Lung (tissue), 12 donors: ENCODE results near the gene CFB. TPM values are rescaled to one million over a fixed set of nuclear protein-coding genes. Genes with fewer than 3 reads are reported as not detected.

Experiments
- ATAC-seq: fragments of 200-7000 bp; cut with Tn5 transposase; one replicate; pipeline ENCODE4 v1.9.1; 2020; ENCODE audit warnings: moderate number of reproducible peaks; ENCODE audit not compliant: insufficient read depth, low FRiP score
- DNase-seq, 3 donors: peaks; one replicate each; pipeline ENCODE4 v3.0.0-alpha.2; 2013 to 2017
- H3K27ac ChIP-seq, 2 donors: one replicate each; pipeline ENCODE4 v1.5.1; 2013; ENCODE audit warnings: mild to moderate bottlenecking in 2 of 2, moderate library complexity in 2 of 2, control low read depth in 1 of 2, inconsistent platforms in 1 of 2, low read depth in 1 of 2, low read length in 1 of 2
- H3K27me3 ChIP-seq, 3 donors: one replicate each; pipeline ENCODE4 v1.5.1; 2013; ENCODE audit warnings: low read length in 2 of 3; ENCODE audit not compliant: control insufficient read depth in 3 of 3, insufficient read depth in 3 of 3
- H3K36me3 ChIP-seq, 4 donors: one replicate each; pipeline ENCODE4 v1.5.1; 2013; ENCODE audit warnings: low read length in 4 of 4, mild to moderate bottlenecking in 1 of 4, moderate library complexity in 1 of 4; ENCODE audit not compliant: control insufficient read depth in 4 of 4, insufficient read depth in 4 of 4
- H3K4me1 ChIP-seq, 5 donors: one replicate each; pipeline ENCODE4 v1.5.1; 2013; ENCODE audit warnings: low read length in 5 of 5, mild to moderate bottlenecking in 2 of 5, moderate library complexity in 1 of 5; ENCODE audit not compliant: control insufficient read depth in 5 of 5, insufficient read depth in 5 of 5
- H3K4me3 ChIP-seq: one replicate; pipeline ENCODE4 v1.5.1; 2013; ENCODE audit warnings: mild to moderate bottlenecking, control low read depth, moderate library complexity
- H3K9ac ChIP-seq, 2 donors: one replicate each; pipeline ENCODE4 v1.5.1; 2013; ENCODE audit warnings: low read length in 2 of 2, control low read depth in 1 of 2; ENCODE audit not compliant: insufficient read depth in 1 of 2
- H3K9me3 ChIP-seq, 4 donors: one replicate each; pipeline ENCODE4 v1.5.1; 2013; ENCODE audit warnings: low read length in 3 of 4, mild to moderate bottlenecking in 1 of 4, moderate library complexity in 1 of 4; ENCODE audit not compliant: control insufficient read depth in 4 of 4, insufficient read depth in 3 of 4
- WGBS, 2 donors: extraction: QIAGEN DNeasy Blood & Tissue Kit; methylation state at CpG; one replicate each; pipeline ENCODE4 v1.1.7; 2013; 5-methylcytosine and 5-hydroxymethylcytosine counted together
- polyA plus RNA-seq, 2 donors: library from polyadenylated mRNA; stranded (reverse); fragments of 200-250 nt; gene quantifications; one replicate each; pipeline ENCODE4 v1.2.1, GENCODE V29; 2013
- total RNA-seq, 2 donors: library from RNA; depleted of rRNA in 1 of 2; stranded (reverse); fragments of >200 nt in 1 of 2; gene quantifications; one replicate each; pipeline ENCODE4 v1.2.1, GENCODE V29; 2014 to 2021
- TF ChIP-seq, protein P1 (sequence below): IDR thresholded peaks from 2 replicates; pipeline ENCODE4 v1.5.1; 2012; ENCODE audit warnings: mild to moderate bottlenecking; ENCODE audit errors: control extremely low read depth, extremely low read depth
- donor health status: control.
- donor health status: control.
- donor health status: Bipolar disorder and iron deficiency.
- donor health status: healthy.
- donor health status: DM: yes; HTN: yes; CAD: no.

CFB gene
- total and polyA plus RNA-seq, 4 donors = 173 to 297 (median 234) TPM

- Histone ChIP-seq H3K27ac (no peak overlapping the region), H3K27me3 (no peaks in the 10 kb centered on the region), H3K4me1 (peaks cover 0 to 3% (median 0%) of the 10 kb centered on the region in 5 donors), H3K36me3 (peaks cover 15 to 83% (median 28%) of the 10 kb centered on the region in 4 donors), H3K4me3 (no peak overlapping the region), H3K9ac (no peak overlapping the region), H3K9me3 (no peaks in the 10 kb centered on the region)
- no peak for ATAC-seq
- TF ChIP-seq, protein P1, sequence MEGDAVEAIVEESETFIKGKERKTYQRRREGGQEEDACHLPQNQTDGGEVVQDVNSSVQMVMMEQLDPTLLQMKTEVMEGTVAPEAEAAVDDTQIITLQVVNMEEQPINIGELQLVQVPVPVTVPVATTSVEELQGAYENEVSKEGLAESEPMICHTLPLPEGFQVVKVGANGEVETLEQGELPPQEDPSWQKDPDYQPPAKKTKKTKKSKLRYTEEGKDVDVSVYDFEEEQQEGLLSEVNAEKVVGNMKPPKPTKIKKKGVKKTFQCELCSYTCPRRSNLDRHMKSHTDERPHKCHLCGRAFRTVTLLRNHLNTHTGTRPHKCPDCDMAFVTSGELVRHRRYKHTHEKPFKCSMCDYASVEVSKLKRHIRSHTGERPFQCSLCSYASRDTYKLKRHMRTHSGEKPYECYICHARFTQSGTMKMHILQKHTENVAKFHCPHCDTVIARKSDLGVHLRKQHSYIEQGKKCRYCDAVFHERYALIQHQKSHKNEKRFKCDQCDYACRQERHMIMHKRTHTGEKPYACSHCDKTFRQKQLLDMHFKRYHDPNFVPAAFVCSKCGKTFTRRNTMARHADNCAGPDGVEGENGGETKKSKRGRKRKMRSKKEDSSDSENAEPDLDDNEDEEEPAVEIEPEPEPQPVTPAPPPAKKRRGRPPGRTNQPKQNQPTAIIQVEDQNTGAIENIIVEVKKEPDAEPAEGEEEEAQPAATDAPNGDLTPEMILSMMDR = no peak
- DNase-seq = no peak
- 91 to 95% methylated on average over 13 of the region's 13 CpGs for WGBS, 2 donors
These were observed 19.8 kb downstream of the CFB start for GRCh38 chr6:31965700-31966099.

DNA sequence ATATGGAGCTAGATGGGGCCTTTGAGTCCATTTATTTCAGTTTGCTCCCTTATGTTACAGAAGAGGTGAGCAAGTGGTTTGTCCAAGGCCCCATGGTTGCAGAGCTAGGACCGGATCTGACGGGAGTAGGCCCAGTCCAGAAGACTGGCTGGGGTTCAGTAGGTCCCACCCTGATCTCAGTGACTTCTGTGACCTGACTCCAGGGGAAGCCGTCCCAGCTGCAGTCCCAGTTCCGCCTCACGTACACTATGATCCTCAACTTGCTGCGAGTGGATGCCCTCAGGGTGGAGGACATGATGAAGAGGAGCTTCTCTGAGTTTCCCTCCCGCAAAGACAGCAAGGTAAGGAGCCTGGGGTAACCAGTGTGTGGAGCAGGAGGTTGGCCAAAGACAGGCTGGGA, 20.6 kb downstream of the CFB start:
- TF ChIP-seq, protein P1 = no peak
- DNase-seq (no peak), ATAC-seq (no peak)
- H3K4me1 ChIP-seq = peaks cover 0 to 12% (median 5%) of the 10 kb centered on the region in 5 donors
- 94 to 98% methylated on average over 7 of the region's 7 CpGs for WGBS, 2 donors
- peaks cover 15 to 75% (median 25%) of the 10 kb centered on the region in 4 donors for H3K36me3 ChIP-seq
- H3K27ac ChIP-seq = no peak overlapping the region
- H3K9me3 ChIP-seq = no peaks in the 10 kb centered on the region
- H3K4me3 ChIP-seq = no peak overlapping the region
- H3K9ac ChIP-seq = no peak overlapping the region
- H3K27me3 ChIP-seq = no peaks in the 10 kb centered on the region

GRCh38 chr6:31966997-31967925, 21.4 kb downstream of the CFB start:
- no peak for DNase-seq
- no peaks in the 10 kb centered on the region for H3K27me3 ChIP-seq
- H3K27ac ChIP-seq = no peak overlapping the region
- WGBS, 2 donors = 85 to 92% methylated on average over 10 of the region's 10 CpGs
- TF ChIP-seq, protein P1 = no peak
- no peak overlapping the region for H3K4me3 ChIP-seq
- H3K9ac ChIP-seq = no peak overlapping the region
- peaks cover 0 to 14% (median 5%) of the 10 kb centered on the region in 5 donors for H3K4me1 ChIP-seq
- H3K36me3 ChIP-seq = peaks cover 15 to 68% (median 27%) of the 10 kb centered on the region in 4 donors
- H3K9me3 ChIP-seq = no peaks in the 10 kb centered on the region
- ATAC-seq = no peak
